Body of pancreas (tissue), 4 donors: Measurements from ENCODE around the gene ACOX3.

ENCODE experiments used
- POLR2A ChIP-seq, 3 donors: fragments of 450-650 bp; IDR thresholded peaks; one replicate each; pipeline ENCODE4 v1.6.1; 2016; ENCODE audit warnings: antibody characterized with exemption in 3 of 3, mild to moderate bottlenecking in 2 of 3
- TF ChIP-seq, protein P1 (sequence below), 7 experiments: fragments of 450-650 bp in 4 of 7; fragments of 200-600 bp in 3 of 7; sonication (generic) in 3 of 7; IDR thresholded peaks; one replicate each; pipeline ENCODE4 v1.5.1; 2016 to 2019; ENCODE audit warnings: antibody characterized with exemption in 7 of 7

DNA sequence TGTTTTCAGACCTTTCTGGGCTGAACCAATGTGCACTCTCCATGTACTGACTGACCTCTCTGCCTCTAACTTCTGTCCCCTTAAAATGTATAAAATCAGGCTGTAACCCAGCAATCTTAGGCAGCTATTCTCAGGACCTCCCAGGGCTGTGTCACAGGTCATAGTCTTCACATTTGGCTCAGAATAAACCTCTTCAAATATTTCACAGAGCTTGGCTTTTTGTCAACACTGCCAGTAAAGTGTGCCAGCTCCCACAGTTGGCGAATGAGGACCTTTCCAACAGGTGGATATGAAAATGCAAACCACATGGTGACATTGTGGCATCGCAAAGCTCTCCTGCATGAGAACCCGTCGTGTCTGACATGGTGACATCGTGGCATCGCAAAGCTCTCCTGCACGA is 76.4 kb downstream of the ACOX3 start:
- TF ChIP-seq, protein P1, sequence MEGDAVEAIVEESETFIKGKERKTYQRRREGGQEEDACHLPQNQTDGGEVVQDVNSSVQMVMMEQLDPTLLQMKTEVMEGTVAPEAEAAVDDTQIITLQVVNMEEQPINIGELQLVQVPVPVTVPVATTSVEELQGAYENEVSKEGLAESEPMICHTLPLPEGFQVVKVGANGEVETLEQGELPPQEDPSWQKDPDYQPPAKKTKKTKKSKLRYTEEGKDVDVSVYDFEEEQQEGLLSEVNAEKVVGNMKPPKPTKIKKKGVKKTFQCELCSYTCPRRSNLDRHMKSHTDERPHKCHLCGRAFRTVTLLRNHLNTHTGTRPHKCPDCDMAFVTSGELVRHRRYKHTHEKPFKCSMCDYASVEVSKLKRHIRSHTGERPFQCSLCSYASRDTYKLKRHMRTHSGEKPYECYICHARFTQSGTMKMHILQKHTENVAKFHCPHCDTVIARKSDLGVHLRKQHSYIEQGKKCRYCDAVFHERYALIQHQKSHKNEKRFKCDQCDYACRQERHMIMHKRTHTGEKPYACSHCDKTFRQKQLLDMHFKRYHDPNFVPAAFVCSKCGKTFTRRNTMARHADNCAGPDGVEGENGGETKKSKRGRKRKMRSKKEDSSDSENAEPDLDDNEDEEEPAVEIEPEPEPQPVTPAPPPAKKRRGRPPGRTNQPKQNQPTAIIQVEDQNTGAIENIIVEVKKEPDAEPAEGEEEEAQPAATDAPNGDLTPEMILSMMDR (IDR thresholded peaks at IDR 0.05): no peak
- TF ChIP-seq POLR2A (IDR thresholded peaks at IDR 0.05): no peak
